Sigmoid colon (tissue), 4 donors: ENCODE data around the gene SH3BP1.

Source experiments
- CTCF ChIP-seq, 4 experiments: fragments of 450-650 bp in 3 of 4; fragments of 200-600 bp in 1 of 4; IDR thresholded peaks; one replicate each; pipeline ENCODE4 v1.5.1; 2016 to 2019; ENCODE audit warnings: antibody characterized with exemption in 4 of 4, mild to moderate bottlenecking in 3 of 4, moderate library complexity in 2 of 4
- EP300 ChIP-seq, 4 donors: sonication (generic); formaldehyde crosslinking; IDR thresholded peaks; one replicate each; pipeline ENCODE4 v1.6.1; 2017; ENCODE audit warnings: antibody characterized with exemption in 4 of 4
- POLR2A ChIP-seq, 2 donors: fragments of 450-650 bp; IDR thresholded peaks; one replicate each; pipeline ENCODE4 v1.6.1; 2016; ENCODE audit warnings: antibody characterized with exemption in 2 of 2, mild to moderate bottlenecking in 2 of 2, moderate library complexity in 2 of 2
- POLR2AphosphoS5 ChIP-seq, 4 donors: sonication (generic); formaldehyde crosslinking; IDR thresholded peaks; one replicate each; pipeline ENCODE4 v1.6.1; 2017; ENCODE audit warnings: antibody characterized with exemption in 4 of 4

GRCh38 chr22:37704645-37705044 is 65.2 kb downstream of the SH3BP1 start:
- TF ChIP-seq CTCF (IDR thresholded peaks at IDR 0.05) (no peak), POLR2A (IDR thresholded peaks at IDR 0.05) (no peak), EP300 (IDR thresholded peaks at IDR 0.05) (no peak), POLR2AphosphoS5 (IDR thresholded peaks at IDR 0.05) (no peak)
